GM06990 (cell line): ENCODE data around the gene LINGO3.
A peak's percentile ranks its signal among the peaks of the same experiment; 100 is the strongest.

Experiments used
- DNase-seq: peaks from one replicate; pipeline ENCODE4 v3.0.0-alpha.2; 2011; ENCODE audit not compliant: insufficient read length; ENCODE audit errors: extremely low read depth
- H3K27me3 ChIP-seq: replicated peaks from 2 replicates; pipeline ENCODE4 v1.6.0; 2011; ENCODE audit warnings: low read length; ENCODE audit not compliant: control insufficient read depth, insufficient read depth
- H3K36me3 ChIP-seq: 2 replicates; pipeline ENCODE4 v1.5.1; 2011; ENCODE audit warnings: low read length; ENCODE audit not compliant: control insufficient read depth, insufficient read depth
- H3K4me3 ChIP-seq: replicated peaks from 2 replicates; pipeline ENCODE4 v1.5.1; 2011; ENCODE audit warnings: low read depth, mild to moderate bottlenecking, control low read depth, low read length
- TF ChIP-seq, protein P1 (sequence below): IDR thresholded peaks from 2 replicates; pipeline ENCODE4 v1.5.1; 2011; ENCODE audit warnings: low read length, control low read depth, mild to moderate bottlenecking, inconsistent platforms; ENCODE audit not compliant: insufficient read depth, poor library complexity, severe bottlenecking

Gene LINGO3

DNA sequence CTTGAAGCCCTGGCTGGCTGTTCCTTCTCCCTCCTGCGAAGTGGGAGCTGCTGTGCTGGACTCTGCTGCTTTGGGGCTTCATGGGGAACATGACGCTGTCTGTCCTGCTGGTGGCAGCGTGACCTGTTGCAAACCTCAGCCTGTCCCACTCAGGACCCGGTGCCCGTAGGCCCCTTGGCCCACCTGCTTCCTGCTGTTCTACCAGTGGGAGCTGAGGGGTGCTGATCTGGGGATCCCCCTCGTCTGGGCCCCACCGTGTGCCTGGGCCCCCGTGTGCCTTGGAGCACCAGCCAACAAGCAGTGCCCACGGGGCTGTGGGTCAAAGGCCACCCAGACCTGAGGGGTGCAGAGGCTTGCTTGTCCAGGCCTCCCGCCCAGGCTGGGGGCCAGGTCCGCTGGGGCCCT is 25.9 kb upstream of the LINGO3 start:
- H3K36me3 ChIP-seq, result no peaks in the 10 kb centered on the region; the same call in 1 of the 2 replicates
- no peak for DNase-seq
- TF ChIP-seq, protein P1, sequence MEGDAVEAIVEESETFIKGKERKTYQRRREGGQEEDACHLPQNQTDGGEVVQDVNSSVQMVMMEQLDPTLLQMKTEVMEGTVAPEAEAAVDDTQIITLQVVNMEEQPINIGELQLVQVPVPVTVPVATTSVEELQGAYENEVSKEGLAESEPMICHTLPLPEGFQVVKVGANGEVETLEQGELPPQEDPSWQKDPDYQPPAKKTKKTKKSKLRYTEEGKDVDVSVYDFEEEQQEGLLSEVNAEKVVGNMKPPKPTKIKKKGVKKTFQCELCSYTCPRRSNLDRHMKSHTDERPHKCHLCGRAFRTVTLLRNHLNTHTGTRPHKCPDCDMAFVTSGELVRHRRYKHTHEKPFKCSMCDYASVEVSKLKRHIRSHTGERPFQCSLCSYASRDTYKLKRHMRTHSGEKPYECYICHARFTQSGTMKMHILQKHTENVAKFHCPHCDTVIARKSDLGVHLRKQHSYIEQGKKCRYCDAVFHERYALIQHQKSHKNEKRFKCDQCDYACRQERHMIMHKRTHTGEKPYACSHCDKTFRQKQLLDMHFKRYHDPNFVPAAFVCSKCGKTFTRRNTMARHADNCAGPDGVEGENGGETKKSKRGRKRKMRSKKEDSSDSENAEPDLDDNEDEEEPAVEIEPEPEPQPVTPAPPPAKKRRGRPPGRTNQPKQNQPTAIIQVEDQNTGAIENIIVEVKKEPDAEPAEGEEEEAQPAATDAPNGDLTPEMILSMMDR, result no peak

DNA sequence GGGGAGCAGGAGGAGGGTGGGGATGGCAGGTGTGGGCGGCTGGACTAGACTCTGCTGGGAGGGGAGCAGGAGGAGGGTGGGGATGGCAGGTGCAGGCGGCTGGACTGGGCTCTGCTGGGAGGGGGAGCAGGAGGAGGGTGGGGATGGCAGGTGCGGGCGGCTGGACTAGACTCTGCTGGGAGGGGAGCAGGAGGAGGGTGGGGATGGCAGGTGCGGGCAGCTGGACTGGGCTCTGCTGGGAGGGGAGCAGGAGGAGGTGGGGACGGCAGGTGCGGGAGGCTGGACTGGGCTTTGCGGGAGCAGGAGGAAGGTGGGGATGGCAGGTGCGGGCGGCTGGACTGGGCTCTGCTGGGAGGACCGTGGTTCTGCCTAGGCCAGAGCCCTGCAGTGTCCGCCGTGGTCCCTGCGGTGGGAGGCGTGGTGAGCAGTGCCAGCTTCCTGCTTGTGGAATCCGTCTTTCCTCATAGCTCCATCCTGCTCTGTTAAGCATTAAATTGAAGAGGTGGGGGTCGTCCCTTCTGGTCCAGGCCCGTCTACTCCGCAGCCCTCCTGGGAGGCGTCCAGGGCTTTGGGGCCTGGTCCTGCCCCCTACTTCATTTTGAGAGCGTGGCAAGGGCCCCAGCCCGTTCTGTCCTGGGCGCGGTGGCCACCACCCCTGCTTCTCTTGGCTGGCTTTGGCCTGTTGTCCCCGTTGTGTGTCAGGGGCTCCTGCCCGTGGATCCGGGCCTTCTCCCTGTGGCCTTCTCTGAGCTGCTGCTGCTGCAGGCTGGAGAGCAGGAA is 25.3 kb upstream of the LINGO3 start:
- no peak overlapping the region; the same call in 1 of the 2 replicates for H3K4me3 ChIP-seq

More for the DNA sequence above, 25.9 kb upstream of the LINGO3 start:
- Histone ChIP-seq H3K27me3 (no peaks in the 10 kb centered on the region), H3K4me3 (no peak overlapping the region)

DNA sequence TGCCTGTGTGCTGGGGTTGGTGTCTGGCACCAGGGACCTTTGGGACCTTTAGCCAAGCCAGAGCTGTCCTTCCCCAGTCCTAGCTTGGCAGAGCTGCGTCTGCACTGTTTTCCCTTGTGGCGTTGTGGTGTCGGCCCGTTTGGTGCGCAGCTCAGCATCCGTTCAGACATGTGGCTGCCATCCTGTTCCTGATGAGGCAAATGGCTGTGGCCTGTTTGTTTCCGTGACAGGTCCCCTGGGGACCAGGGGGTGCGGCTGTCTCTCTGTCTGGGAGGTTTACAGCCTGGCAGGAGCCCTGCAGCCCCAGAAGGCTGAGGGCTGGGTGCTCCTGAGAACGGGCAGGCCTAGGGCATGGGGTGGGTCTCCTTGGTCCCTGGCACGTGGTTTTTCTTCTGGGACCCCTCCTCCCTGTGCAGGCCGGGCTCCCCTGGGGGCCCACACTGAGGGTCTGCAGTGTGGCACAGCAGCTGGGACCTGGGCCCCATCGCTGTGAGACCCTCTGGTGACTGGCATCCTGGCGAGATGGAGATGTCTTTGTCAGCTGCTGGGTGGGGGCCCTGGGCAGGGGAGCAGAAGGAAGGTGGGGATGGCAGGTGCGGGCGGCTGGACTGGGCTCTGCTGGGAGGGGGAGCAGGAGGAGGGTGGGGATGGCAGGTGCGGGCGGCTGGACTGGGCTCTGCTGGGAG is 24.5 kb upstream of the LINGO3 start:
- H3K4me3 ChIP-seq, result peak overlapping the region; percentile 30; the same call in 1 of the 2 replicates
- peak; percentile 75 for DNase-seq
- H3K36me3 ChIP-seq, result no peaks in the 10 kb centered on the region; the same call in 1 of the 2 replicates

More for the DNA sequence above, 25.3 kb upstream of the LINGO3 start:
- Histone ChIP-seq H3K27me3 (no peaks in the 10 kb centered on the region), H3K36me3 (no peaks in the 10 kb centered on the region; the same call in 1 of the 2 replicates)
- no peak for DNase-seq
- TF ChIP-seq, protein P1, result no peak

DNA sequence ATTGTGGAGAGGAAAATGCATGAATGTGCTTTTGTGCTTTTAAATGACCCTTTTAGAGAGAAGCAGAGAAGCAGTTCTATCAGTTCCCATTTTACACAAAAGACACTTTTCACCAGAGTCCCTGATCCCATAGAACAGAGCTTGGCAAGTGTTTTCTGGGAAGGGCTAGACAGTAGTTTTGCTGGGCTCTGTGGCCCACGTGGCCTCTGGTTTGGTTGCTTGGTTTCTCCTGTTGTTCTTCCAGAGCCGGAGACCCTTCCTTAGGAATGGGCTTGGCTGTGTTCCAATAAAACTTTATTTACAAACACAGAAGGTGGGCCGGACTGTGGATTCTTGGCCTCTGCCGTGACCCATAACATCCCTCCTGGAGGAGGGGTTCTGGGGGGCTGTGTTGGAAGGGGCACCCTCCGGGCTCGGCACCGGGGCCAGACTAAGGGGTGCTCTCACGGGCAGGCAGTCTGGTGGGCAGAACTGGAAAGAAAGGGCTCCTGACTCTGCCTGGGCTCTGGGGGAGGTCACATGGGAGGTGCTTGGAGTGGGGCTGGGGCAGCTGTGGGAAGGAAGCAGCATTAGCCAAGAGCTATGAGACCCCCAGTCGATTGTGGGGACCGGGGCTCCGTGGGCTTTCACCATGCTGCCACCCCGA is 23.8 kb upstream of the LINGO3 start:
- Histone ChIP-seq H3K27me3 (no peaks in the 10 kb centered on the region), H3K4me3 (peak overlapping the region; percentile 30; the same call in 1 of the 2 replicates), H3K36me3 (peaks cover under 1% of the 10 kb centered on the region)
- TF ChIP-seq, protein P1, result no peak
- DNase-seq, result no peak

More for the DNA sequence above, 24.5 kb upstream of the LINGO3 start:
- H3K27me3 ChIP-seq, result no peaks in the 10 kb centered on the region
- TF ChIP-seq, protein P1, result no peak

DNA sequence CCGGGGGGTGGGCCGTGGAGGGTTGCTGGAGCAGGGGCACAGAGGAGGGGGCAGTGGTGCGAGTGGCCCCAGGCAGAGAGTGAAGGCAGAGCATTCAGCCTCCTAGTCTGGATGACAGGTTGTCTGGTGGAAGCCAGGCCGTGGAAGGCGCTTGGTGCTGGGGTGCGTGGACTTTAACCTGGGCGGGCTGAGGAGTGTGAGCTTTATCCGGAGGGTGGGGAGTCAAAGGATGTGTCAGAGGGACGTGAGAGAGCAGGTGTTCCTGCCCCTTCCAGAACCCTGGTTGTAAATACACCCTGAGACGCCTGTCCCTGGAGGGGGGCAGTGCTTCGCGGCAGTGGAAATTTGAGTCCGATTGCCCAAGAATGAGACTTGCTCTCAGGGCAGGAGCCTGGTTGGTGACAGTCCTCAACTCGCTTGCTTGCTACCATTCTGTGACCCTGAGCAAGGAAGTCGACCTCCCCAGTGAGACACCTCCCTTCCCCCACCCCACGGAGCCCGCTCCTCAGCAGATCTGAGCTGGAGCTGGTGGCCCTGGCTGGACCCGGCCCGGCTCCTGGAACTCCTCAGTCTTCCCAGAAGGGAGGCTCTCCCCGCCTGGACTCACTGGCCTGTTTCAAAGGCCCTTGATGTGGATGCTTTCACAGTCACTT is 22.8 kb upstream of the LINGO3 start:
- no peak for DNase-seq
- Histone ChIP-seq H3K27me3 (no peaks in the 10 kb centered on the region), H3K36me3 (peaks cover 5% of the 10 kb centered on the region), H3K4me3 (no peak overlapping the region)
- TF ChIP-seq, protein P1, result no peak
